Cardiac fibroblast (primary cell): Measurements from ENCODE around the gene PDCD2L.

ENCODE experiments used
- DNase-seq, 2 donors: peaks; one replicate each; pipeline versions ENCODE4 v3.0.0 to v3.0.0-alpha.2; 2010; ENCODE audit warnings: low read depth in 2 of 2
- H3K4me3 ChIP-seq, 2 donors: replicated peaks in 1 of 2; 1 replicate in 1 of 2; 2 replicates in 1 of 2; pipeline ENCODE4 v1.5.1; 2011; ENCODE audit warnings: low read depth in 2 of 2, low read length in 2 of 2, mild to moderate bottlenecking in 2 of 2, moderate library complexity in 1 of 2
- TF ChIP-seq, protein P1 (sequence below): IDR thresholded peaks from one replicate; pipeline ENCODE4 v1.5.1; 2011; ENCODE audit warnings: low read depth, mild to moderate bottlenecking, low read length, inconsistent platforms

Gene PDCD2L

DNA sequence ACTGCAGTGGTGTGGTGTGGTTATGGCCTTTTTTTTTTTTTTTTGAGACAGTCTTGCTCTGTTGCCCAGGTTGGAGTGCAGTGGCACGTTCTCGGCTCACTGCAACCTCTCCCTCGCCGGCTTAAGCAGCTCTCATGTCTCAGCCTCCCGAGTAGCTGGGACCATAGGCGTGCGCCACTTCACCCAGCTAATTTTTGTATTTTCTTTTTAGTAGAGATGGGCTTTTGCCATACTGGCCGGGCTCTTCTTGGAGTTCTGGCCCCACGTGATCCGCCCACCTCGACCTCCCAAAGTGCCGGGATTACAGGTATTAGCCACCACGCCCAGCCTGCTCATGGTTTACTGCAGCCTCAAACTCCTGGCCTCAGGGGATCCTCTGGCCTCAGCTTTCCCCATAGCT lies 7.0 kb downstream of the PDCD2L start:
- TF ChIP-seq, protein P1, sequence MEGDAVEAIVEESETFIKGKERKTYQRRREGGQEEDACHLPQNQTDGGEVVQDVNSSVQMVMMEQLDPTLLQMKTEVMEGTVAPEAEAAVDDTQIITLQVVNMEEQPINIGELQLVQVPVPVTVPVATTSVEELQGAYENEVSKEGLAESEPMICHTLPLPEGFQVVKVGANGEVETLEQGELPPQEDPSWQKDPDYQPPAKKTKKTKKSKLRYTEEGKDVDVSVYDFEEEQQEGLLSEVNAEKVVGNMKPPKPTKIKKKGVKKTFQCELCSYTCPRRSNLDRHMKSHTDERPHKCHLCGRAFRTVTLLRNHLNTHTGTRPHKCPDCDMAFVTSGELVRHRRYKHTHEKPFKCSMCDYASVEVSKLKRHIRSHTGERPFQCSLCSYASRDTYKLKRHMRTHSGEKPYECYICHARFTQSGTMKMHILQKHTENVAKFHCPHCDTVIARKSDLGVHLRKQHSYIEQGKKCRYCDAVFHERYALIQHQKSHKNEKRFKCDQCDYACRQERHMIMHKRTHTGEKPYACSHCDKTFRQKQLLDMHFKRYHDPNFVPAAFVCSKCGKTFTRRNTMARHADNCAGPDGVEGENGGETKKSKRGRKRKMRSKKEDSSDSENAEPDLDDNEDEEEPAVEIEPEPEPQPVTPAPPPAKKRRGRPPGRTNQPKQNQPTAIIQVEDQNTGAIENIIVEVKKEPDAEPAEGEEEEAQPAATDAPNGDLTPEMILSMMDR, result no peak
- no peak for DNase-seq
- H3K4me3 ChIP-seq, result no peak overlapping the region

DNA sequence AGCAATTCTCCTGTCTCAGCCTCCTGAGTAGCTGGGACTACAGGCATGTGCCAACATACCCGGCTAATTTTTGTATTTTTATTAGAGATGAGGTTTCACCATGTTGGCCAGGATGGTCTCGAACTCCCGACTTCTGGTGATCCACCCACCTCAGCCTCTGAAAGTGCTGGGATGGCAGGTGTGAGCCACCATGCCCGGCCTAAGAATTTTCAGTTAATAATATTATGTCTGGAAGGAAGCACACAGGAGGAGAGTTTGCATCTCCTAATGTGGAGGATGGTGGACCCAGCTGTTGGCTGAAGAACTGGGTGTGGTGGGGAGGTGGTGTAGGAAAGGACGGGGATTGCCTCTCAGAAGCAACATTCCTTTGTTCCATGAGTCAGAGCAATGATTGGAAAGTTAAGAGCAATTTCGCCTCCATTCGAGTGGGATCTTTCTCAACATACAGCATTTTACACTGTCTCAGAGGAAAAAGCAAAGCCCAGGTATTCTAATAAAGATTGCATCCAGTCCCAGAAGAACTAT lies 11.9 kb downstream of the PDCD2L start:
- DNase-seq, result peak in 1 of 2 donors; percentile 26
- H3K4me3 ChIP-seq, result no peak overlapping the region
- TF ChIP-seq, protein P1, result no peak

DNA sequence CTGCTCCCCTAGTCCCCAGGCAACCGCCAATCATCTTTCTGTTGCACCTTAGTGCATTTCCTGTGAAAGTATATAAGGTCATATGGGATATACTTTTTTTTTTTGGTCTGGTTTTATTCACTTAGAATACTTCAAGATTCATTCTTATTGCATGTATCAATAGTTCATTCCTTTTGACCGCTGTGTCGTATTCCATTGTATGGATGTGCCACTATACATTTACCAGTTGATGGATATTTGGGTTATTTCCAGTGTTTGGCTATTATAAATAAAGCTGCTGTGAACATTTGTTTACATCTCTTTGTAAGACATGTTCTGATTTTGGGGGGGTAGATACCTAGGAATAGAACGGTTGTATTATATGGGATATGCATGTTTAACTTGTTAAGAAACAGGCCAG lies 14.1 kb downstream of the PDCD2L start:
- no peak overlapping the region for H3K4me3 ChIP-seq
- no peak for DNase-seq
- TF ChIP-seq, protein P1, result no peak

DNA sequence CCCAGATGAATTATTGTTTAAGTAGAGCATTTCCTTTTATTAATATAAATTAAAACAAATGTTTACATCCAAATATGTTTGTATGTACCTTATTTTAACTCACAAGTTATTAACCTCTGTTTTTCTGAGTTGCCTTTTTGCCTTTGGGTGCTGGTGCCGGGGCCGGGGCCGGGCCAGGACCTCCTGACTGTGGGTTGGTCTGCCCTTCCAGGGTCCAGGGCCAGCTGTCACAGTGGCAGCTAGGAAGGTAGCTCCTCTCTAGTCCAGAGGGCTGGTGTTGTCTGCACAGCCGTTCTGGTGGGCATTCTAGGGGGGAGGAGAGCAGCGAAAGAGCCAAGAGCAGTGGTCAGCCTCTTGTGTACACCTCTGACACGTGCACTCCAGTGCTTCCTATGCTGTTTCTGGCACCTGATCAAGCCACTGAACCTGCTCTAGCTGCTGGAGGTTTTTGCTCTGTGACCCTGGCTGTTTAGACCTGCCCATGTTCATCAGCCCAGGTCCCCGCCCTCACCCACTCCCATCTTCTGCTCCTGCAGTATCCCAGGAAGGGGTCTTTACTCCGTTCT lies 22.0 kb downstream of the PDCD2L start:
- TF ChIP-seq, protein P1, result no peak
- H3K4me3 ChIP-seq, result no peak overlapping the region
- no peak for DNase-seq

DNA sequence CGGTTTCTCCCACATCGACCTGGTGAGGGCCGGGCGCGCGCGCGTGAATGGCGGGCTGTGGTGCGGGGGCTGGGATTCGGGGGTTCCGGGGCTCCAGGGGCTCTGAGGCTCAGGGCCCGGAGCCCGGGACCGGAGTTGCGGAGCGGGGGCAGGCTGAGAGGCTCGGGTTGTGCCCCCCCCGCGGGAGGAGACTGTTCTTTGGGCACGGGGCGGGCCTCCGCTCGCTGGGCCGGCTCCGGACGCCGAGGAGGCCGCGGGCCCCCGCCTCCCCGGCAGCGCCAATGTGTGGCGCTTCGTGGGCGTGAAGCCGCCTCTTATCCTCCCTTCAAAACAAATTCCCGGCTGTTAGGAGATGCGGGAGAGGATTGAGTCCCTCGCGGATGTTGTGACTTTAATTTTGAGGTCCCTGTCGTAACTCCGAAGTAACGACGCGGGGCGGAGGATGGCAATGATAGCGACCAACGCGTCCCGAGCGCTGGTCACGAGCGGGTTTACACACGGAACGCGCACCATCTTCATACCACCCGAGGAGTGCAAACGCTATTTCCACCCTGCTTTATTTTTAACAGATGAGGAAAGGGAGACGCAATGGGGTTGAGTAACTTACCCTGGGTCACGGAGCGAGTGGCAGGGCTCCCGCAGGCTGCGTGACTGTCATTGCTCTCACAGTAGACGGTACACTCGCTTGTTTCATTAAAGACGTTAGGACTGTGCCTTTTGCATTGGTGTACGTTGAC lies 24.5 kb downstream of the PDCD2L start:
- TF ChIP-seq, protein P1, result no peak
- H3K4me3 ChIP-seq, result peak overlapping the region; percentile 71 to 84
- peak; percentile 33 to 37 for DNase-seq

DNA sequence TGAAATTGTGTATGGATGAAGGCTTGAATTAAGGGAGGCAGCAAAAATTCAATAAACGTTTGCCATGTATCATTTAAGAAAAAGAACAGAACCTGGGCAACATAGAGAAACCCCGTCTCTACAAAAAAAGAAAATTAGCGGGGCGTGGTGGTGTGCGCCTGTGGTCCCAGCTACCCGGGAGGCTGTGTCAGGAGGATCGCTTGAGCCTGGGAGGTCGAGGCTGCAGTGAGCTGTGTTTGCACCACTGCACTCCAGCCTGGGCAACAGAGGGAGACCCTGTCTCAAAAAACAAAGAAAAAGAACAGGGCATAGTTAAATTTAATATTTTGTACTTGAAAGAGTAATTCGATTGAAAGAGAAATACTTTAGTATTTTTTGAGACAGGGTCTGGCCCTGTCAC lies 25.4 kb downstream of the PDCD2L start:
- TF ChIP-seq, protein P1, result no peak
- H3K4me3 ChIP-seq, result peak overlapping the region; percentile 71 to 84
- DNase-seq, result no peak
